ENCODE measurements around the gene PCDH15. TPM values are rescaled to one million over a fixed set of nuclear protein-coding genes. Genes with fewer than 3 reads are reported as not detected.

PCDH15 gene
- total and polyA plus RNA-seq, 7 experiments from 2014 or later, result not detected

DNA sequence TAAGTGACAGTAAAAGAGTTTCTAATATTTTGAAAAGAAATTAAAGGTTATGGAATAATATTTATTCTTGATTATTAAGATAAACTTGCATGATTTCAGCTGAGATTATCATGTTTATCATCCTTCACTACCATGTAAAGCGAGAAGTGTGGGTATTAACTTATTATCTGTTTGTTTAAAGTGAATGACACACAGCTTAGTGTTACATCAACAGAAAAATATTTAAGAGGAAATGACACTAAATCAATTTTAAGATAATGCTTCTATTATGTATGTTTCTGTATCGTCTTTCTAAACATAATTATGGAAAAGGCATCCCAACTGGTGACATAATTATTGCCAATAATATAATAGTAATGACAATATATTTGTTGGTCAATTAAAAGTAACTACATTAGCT, 213.1 kb downstream of the PCDH15 start:
- no peaks in the 10 kb centered on the region for H3K4me1 ChIP-seq (ENCODE audit: control insufficient read depth in 2 of 2, insufficient read depth in 2 of 2, low read length in 2 of 2)
- Mint-ChIP-seq H3K9me3 (peaks cover 0 to 17% (median 3%) of the 10 kb centered on the region in 11 donors), H3K4me1 (no peaks in the 10 kb centered on the region), H3K27me3 (no peaks in the 10 kb centered on the region), H3K36me3 (no peaks in the 10 kb centered on the region), H3K27ac (no peak overlapping the region), H3K4me3 (no peak overlapping the region)
- H3K27ac ChIP-seq (ENCODE audit: low read depth, low read length), result no peak overlapping the region
- no peaks in the 10 kb centered on the region for H3K36me3 ChIP-seq (ENCODE audit: control insufficient read depth in 2 of 3, insufficient read depth in 3 of 3, low read length in 3 of 3)
- H3K9me3 ChIP-seq (ENCODE audit: control insufficient read depth in 2 of 3, low read length in 3 of 3), result no peaks in the 10 kb centered on the region
- POLR2A ChIA-PET, result no interaction called here
- DNase-seq, result no peak
- no peak overlapping the region for H3K4me3 ChIP-seq (ENCODE audit: low read length)
- CTCF ChIA-PET, result interaction anchor here (0.7 kb wide), 1 partner anchor 1161 kb away, joined by 3 read pairs; no protein-coding TSS in a partner anchor
- intact Hi-C loops (cut with micrococcal nuclease), result no loop called here
- no peaks in the 10 kb centered on the region for H3K27me3 ChIP-seq (ENCODE audit: control insufficient read depth in 2 of 2, insufficient read depth in 2 of 2, low read length in 2 of 2)
- ATAC-seq, result no peak

DNA sequence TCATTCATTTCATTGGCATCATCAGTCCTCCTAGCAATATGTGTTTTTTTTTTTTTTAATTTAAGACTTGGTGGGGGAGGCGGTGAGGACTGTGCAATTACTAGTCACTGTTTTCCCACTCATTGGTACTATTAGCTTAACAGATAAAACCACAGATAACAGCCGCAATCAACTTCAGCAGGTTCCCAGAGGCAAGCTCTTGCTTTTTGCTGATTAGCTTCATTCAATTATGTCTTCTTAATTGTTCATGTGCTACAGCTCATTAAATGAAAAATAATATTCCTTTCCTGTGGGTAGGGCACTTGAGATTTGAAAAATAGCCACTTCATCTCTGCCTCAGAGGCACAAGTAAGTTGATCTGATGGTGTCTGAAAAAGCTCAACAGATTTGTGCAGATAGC, 215.5 kb downstream of the PCDH15 start:
- intact Hi-C loops (cut with micrococcal nuclease), result no loop called here
- H3K9me3 Mint-ChIP-seq, result peaks cover 0 to 11% (median 0%) of the 10 kb centered on the region in 11 donors
- Histone ChIP-seq H3K36me3 (ENCODE audit: control insufficient read depth in 2 of 3, insufficient read depth in 3 of 3, low read length in 3 of 3) (no peaks in the 10 kb centered on the region), H3K4me1 (ENCODE audit: control insufficient read depth in 2 of 2, insufficient read depth in 2 of 2, low read length in 2 of 2) (no peaks in the 10 kb centered on the region), H3K27me3 (ENCODE audit: control insufficient read depth in 2 of 2, insufficient read depth in 2 of 2, low read length in 2 of 2) (no peaks in the 10 kb centered on the region), H3K27ac (ENCODE audit: low read depth, low read length) (no peak overlapping the region), H3K4me3 (ENCODE audit: low read length) (no peak overlapping the region), H3K9me3 (ENCODE audit: control insufficient read depth in 2 of 3, low read length in 3 of 3) (no peaks in the 10 kb centered on the region)
- ATAC-seq (no peak), DNase-seq (no peak)
- no peaks in the 10 kb centered on the region for H3K4me1 Mint-ChIP-seq
- no peaks in the 10 kb centered on the region for H3K36me3 Mint-ChIP-seq
- CTCF ChIA-PET, result no interaction called here
- H3K4me3 Mint-ChIP-seq, result no peak overlapping the region
- H3K27me3 Mint-ChIP-seq, result no peaks in the 10 kb centered on the region
- H3K27ac Mint-ChIP-seq, result no peak overlapping the region
- POLR2A ChIA-PET, result no interaction called here

GRCh38 chr10:54577682-54578081, 223.3 kb downstream of the PCDH15 start:
- H3K4me3 Mint-ChIP-seq, result no peak overlapping the region
- no peaks in the 10 kb centered on the region for H3K36me3 ChIP-seq (ENCODE audit: control insufficient read depth in 2 of 3, insufficient read depth in 3 of 3, low read length in 3 of 3)
- no peak for DNase-seq
- ATAC-seq, result no peak
- H3K4me1 ChIP-seq (ENCODE audit: control insufficient read depth in 2 of 2, insufficient read depth in 2 of 2, low read length in 2 of 2), result no peaks in the 10 kb centered on the region
- no peak overlapping the region for H3K27ac Mint-ChIP-seq
- CTCF ChIA-PET, result no interaction called here
- H3K27ac ChIP-seq (ENCODE audit: low read depth, low read length), result no peak overlapping the region
- POLR2A ChIA-PET, result no interaction called here
- H3K36me3 Mint-ChIP-seq, result no peaks in the 10 kb centered on the region
- no peaks in the 10 kb centered on the region for H3K4me1 Mint-ChIP-seq
- no peaks in the 10 kb centered on the region for H3K27me3 Mint-ChIP-seq
- no peaks in the 10 kb centered on the region for H3K27me3 ChIP-seq (ENCODE audit: control insufficient read depth in 2 of 2, insufficient read depth in 2 of 2, low read length in 2 of 2)
- intact Hi-C loops (cut with micrococcal nuclease), result no loop called here
- H3K9me3 Mint-ChIP-seq, result peaks cover 0 to 17% (median 4%) of the 10 kb centered on the region in 11 donors
- peaks cover 0 to 4% (median 0%) of the 10 kb centered on the region in 3 experiments for H3K9me3 ChIP-seq (ENCODE audit: control insufficient read depth in 2 of 3, low read length in 3 of 3)
- H3K4me3 ChIP-seq (ENCODE audit: low read length), result no peak overlapping the region

DNA sequence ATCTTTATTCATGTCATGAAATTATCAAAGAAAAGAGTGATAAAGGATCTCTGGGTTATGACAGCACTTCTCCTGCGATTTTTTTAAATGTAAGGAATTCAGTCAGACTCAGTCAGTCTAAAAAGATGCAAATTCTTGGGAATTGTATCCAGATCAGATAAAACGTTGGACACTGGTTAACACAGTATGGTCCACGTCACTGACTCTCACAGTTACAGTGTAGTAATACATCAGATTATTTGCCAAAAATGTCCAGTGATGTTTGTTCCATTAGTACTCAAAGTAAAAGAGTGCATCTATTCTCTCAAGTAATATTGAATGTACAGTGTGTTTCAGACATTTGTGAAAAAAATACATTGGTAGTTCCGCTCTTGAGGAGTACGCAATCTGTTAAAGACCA, 224.5 kb downstream of the PCDH15 start:
- Mint-ChIP-seq H3K27ac (no peak overlapping the region), H3K4me1 (no peaks in the 10 kb centered on the region), H3K27me3 (no peaks in the 10 kb centered on the region), H3K9me3 (peaks cover 0 to 17% (median 4%) of the 10 kb centered on the region in 11 donors), H3K36me3 (no peaks in the 10 kb centered on the region), H3K4me3 (no peak overlapping the region)
- ChIA-PET CTCF (no interaction called here), POLR2A (no interaction called here)
- ATAC-seq (no peak), DNase-seq (no peak)
- Histone ChIP-seq H3K36me3 (ENCODE audit: control insufficient read depth in 2 of 3, insufficient read depth in 3 of 3, low read length in 3 of 3) (no peaks in the 10 kb centered on the region), H3K27ac (ENCODE audit: low read depth, low read length) (no peak overlapping the region), H3K4me3 (ENCODE audit: low read length) (no peak overlapping the region), H3K9me3 (ENCODE audit: control insufficient read depth in 2 of 3, low read length in 3 of 3) (peaks cover 0 to 4% (median 0%) of the 10 kb centered on the region in 3 experiments), H3K4me1 (ENCODE audit: control insufficient read depth in 2 of 2, insufficient read depth in 2 of 2, low read length in 2 of 2) (no peaks in the 10 kb centered on the region), H3K27me3 (ENCODE audit: control insufficient read depth in 2 of 2, insufficient read depth in 2 of 2, low read length in 2 of 2) (no peaks in the 10 kb centered on the region)
- intact Hi-C loops (cut with micrococcal nuclease), result no loop called here

- intact Hi-C loops (cut with micrococcal nuclease), result no loop called here
- no peak for DNase-seq
Observed at GRCh38 chr10:54559498-54559897, 241.5 kb downstream of the PCDH15 start.

DNA sequence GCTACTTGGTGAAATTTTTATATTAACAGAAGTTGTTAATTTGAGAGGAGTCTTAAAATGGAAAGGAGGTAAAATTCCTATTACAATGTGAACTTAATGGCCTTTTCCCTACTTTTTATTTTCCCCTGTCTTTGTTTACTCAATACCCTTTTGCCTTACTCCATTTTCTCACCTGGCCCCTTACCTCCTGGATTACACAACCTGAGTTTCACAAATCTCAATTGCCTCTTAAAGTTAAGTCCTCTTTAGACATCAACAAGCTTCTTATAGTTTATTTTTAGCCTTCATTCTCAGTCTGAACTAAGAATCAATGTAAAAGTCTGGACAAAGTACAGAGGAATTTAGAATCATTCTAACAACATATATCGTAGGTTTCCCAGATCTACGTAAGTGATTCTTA, 247.0 kb downstream of the PCDH15 start:
- POLR2A ChIA-PET, result no interaction called here
- H3K4me3 ChIP-seq (ENCODE audit: low read length), result no peak overlapping the region

More at GRCh38 chr10:54559498-54559897, 241.5 kb downstream of the PCDH15 start:
- POLR2A ChIA-PET, result no interaction called here
- no peaks in the 10 kb centered on the region for H3K9me3 ChIP-seq (ENCODE audit: control insufficient read depth in 2 of 3, low read length in 3 of 3)
- CTCF ChIA-PET, result no interaction called here
- Mint-ChIP-seq H3K9me3 (peaks cover 0 to 1% (median 0%) of the 10 kb centered on the region in 11 donors), H3K4me3 (no peak overlapping the region), H3K36me3 (no peaks in the 10 kb centered on the region), H3K27me3 (no peaks in the 10 kb centered on the region), H3K4me1 (no peaks in the 10 kb centered on the region), H3K27ac (no peak overlapping the region)
- H3K4me3 ChIP-seq (ENCODE audit: low read length), result no peak overlapping the region
- H3K36me3 ChIP-seq (ENCODE audit: control insufficient read depth in 2 of 3, insufficient read depth in 3 of 3, low read length in 3 of 3), result no peaks in the 10 kb centered on the region
- no peak for ATAC-seq
- H3K4me1 ChIP-seq (ENCODE audit: control insufficient read depth in 2 of 2, insufficient read depth in 2 of 2, low read length in 2 of 2), result no peaks in the 10 kb centered on the region
- H3K27ac ChIP-seq (ENCODE audit: low read depth, low read length), result no peak overlapping the region
- H3K27me3 ChIP-seq (ENCODE audit: control insufficient read depth in 2 of 2, insufficient read depth in 2 of 2, low read length in 2 of 2), result no peaks in the 10 kb centered on the region

DNA sequence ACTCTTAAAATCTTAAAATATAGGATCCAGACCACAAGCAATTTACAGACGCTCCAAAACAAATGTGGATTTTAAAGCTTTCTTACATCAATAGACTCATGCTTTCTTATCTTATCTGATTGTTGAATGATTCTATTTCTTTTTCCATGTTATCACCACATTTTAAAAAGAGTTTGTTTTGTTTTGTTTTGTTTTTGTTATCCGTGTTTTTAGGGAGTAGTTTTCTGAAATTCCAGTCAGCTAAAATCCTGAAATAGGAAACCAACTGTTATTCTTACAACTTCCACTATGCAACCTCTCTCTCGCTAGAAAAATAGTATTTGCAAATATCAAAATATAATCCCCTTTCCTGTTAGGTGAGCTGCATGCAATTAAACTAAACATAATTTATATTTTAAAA, 251.0 kb downstream of the PCDH15 start:
- Histone ChIP-seq H3K4me3 (ENCODE audit: low read length) (no peak overlapping the region), H3K9me3 (ENCODE audit: control insufficient read depth in 2 of 3, low read length in 3 of 3) (no peaks in the 10 kb centered on the region), H3K36me3 (ENCODE audit: control insufficient read depth in 2 of 3, insufficient read depth in 3 of 3, low read length in 3 of 3) (no peaks in the 10 kb centered on the region), H3K4me1 (ENCODE audit: control insufficient read depth in 2 of 2, insufficient read depth in 2 of 2, low read length in 2 of 2) (no peaks in the 10 kb centered on the region), H3K27ac (ENCODE audit: low read depth, low read length) (no peak overlapping the region), H3K27me3 (ENCODE audit: control insufficient read depth in 2 of 2, insufficient read depth in 2 of 2, low read length in 2 of 2) (no peaks in the 10 kb centered on the region)
- ChIA-PET POLR2A (no interaction called here), CTCF (no interaction called here)
- ATAC-seq (no peak), DNase-seq (no peak)
- H3K4me1 Mint-ChIP-seq, result no peaks in the 10 kb centered on the region
- H3K27me3 Mint-ChIP-seq, result no peaks in the 10 kb centered on the region
- H3K4me3 Mint-ChIP-seq, result no peak overlapping the region
- intact Hi-C loops (cut with micrococcal nuclease), result no loop called here
- H3K36me3 Mint-ChIP-seq, result no peaks in the 10 kb centered on the region
- H3K27ac Mint-ChIP-seq, result no peak overlapping the region
- peaks cover 0 to 13% (median 2%) of the 10 kb centered on the region in 11 donors for H3K9me3 Mint-ChIP-seq

More for the DNA sequence above, 247.0 kb downstream of the PCDH15 start:
- Mint-ChIP-seq H3K4me1 (no peaks in the 10 kb centered on the region), H3K36me3 (no peaks in the 10 kb centered on the region), H3K27me3 (no peaks in the 10 kb centered on the region), H3K27ac (no peak overlapping the region), H3K4me3 (no peak overlapping the region), H3K9me3 (peaks cover 0 to 6% (median 1%) of the 10 kb centered on the region in 11 donors)
- intact Hi-C loops (cut with micrococcal nuclease), result no loop called here
- no peak for ATAC-seq
- Histone ChIP-seq H3K9me3 (ENCODE audit: control insufficient read depth in 2 of 3, low read length in 3 of 3) (no peaks in the 10 kb centered on the region), H3K27me3 (ENCODE audit: control insufficient read depth in 2 of 2, insufficient read depth in 2 of 2, low read length in 2 of 2) (no peaks in the 10 kb centered on the region), H3K36me3 (ENCODE audit: control insufficient read depth in 2 of 3, insufficient read depth in 3 of 3, low read length in 3 of 3) (no peaks in the 10 kb centered on the region), H3K27ac (ENCODE audit: low read depth, low read length) (no peak overlapping the region), H3K4me1 (ENCODE audit: control insufficient read depth in 2 of 2, insufficient read depth in 2 of 2, low read length in 2 of 2) (no peaks in the 10 kb centered on the region)
- no peak for DNase-seq
- CTCF ChIA-PET, result no interaction called here
